ENCODE results near the gene HOXB3.
A peak's percentile ranks its signal among the peaks of the same experiment; 100 is the strongest.

The HOXB3 gene

DNA sequence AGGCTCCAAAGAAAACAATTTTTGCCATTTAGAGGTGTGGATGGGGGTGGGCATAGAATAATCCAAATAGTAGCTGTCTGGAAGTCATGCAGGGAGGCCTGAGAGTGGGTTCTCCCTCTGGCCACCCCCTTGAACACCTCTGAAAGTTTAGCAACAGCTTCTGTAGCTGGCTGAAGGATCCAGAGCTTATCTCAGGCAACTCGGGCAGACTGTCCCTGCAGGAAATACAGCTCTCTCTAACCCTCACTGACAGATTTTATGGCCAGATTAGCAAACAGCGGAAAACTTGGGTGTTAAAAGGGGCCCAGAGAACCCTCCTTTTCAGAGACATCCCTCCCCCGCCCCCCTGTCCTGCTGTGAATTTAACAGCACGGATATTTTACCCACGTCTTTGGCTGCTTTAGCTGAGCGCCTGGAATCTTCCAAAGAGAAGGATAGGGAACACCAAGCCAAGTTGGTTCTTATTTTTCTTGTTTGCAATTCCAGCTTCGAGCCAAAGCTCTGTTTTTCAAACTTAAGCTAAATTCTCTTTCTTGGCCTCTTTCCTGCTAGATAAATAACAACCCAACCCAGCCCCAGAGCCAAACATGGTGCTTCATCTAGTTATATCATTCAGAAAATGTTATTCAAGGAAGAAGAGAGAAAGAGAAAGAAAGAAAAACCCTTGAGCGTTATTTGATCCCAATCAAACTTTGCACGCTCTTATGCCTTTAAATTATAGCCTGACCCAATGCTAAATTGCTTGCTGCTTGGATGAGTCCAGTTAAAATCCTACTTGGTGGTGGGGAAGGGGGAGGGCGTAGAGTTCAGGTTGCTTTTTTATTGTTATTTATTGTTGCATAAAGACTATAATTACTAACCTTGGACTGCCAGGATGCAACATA, 42.9 kb downstream of the HOXB3 start (continued):
- TF ChIP-seq, protein P1, sequence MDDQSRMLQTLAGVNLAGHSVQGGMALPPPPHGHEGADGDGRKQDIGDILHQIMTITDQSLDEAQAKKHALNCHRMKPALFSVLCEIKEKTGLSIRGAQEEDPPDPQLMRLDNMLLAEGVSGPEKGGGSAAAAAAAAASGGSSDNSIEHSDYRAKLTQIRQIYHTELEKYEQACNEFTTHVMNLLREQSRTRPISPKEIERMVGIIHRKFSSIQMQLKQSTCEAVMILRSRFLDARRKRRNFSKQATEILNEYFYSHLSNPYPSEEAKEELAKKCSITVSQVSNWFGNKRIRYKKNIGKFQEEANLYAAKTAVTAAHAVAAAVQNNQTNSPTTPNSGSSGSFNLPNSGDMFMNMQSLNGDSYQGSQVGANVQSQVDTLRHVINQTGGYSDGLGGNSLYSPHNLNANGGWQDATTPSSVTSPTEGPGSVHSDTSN (CRISPR knock-in tag; IDR thresholded peaks at IDR 0.05), result no peak
- no peak for TF ChIP-seq ZNF530 (tag by site-specific recombination; IDR thresholded peaks at IDR 0.05; ENCODE audit: low read depth)
- 0 out of 2 replicates have a peak, but pooled peaks have one; percentile 29 for TF ChIP-seq ZNF391 (tag by site-specific recombination; IDR thresholded peaks at IDR 0.05; ENCODE audit: borderline replicate concordance, low read depth)
- no peak for TF ChIP-seq RBAK (tag by site-specific recombination; IDR thresholded peaks at IDR 0.05)
- TF ChIP-seq ZNF596 (tag by site-specific recombination; IDR thresholded peaks at IDR 0.05), result peak; percentile 93
- TF ChIP-seq, protein P2, sequence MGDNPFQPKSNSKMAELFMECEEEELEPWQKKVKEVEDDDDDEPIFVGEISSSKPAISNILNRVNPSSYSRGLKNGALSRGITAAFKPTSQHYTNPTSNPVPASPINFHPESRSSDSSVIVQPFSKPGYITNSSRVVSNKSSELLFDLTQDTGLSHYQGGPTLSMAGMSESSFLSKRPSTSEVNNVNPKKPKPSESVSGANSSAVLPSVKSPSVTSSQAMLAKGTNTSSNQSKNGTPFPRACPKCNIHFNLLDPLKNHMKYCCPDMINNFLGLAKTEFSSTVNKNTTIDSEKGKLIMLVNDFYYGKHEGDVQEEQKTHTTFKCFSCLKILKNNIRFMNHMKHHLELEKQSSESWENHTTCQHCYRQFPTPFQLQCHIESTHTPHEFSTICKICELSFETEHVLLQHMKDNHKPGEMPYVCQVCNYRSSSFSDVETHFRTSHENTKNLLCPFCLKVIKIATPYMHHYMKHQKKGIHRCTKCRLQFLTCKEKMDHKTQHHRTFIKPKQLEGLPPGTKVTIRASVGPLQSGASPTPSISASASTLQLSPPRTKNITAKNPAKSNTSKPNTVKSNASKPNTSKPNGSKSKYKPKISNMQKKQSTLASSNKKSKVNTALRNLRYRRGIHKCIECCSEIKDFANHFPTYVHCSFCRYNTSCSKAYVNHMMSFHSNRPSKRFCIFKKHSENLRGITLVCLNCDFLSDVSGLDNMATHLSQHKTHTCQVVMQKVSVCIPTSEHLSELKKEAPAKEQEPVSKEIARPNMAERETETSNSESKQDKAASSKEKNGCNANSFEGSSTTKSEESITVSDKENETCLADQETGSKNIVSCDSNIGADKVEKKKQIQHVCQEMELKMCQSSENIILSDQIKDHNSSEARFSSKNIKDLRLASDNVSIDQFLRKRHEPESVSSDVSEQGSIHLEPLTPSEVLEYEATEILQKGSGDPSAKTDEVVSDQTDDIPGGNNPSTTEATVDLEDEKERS (tag by site-specific recombination; IDR thresholded peaks at IDR 0.05), result no peak
- TF ChIP-seq, protein P3, sequence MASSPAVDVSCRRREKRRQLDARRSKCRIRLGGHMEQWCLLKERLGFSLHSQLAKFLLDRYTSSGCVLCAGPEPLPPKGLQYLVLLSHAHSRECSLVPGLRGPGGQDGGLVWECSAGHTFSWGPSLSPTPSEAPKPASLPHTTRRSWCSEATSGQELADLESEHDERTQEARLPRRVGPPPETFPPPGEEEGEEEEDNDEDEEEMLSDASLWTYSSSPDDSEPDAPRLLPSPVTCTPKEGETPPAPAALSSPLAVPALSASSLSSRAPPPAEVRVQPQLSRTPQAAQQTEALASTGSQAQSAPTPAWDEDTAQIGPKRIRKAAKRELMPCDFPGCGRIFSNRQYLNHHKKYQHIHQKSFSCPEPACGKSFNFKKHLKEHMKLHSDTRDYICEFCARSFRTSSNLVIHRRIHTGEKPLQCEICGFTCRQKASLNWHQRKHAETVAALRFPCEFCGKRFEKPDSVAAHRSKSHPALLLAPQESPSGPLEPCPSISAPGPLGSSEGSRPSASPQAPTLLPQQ (tag by site-specific recombination; IDR thresholded peaks at IDR 0.05), result peak; percentile 85
- TF ChIP-seq ZNF112 (tag by site-specific recombination; IDR thresholded peaks at IDR 0.05), result no peak
- TF ChIP-seq, protein P4, sequence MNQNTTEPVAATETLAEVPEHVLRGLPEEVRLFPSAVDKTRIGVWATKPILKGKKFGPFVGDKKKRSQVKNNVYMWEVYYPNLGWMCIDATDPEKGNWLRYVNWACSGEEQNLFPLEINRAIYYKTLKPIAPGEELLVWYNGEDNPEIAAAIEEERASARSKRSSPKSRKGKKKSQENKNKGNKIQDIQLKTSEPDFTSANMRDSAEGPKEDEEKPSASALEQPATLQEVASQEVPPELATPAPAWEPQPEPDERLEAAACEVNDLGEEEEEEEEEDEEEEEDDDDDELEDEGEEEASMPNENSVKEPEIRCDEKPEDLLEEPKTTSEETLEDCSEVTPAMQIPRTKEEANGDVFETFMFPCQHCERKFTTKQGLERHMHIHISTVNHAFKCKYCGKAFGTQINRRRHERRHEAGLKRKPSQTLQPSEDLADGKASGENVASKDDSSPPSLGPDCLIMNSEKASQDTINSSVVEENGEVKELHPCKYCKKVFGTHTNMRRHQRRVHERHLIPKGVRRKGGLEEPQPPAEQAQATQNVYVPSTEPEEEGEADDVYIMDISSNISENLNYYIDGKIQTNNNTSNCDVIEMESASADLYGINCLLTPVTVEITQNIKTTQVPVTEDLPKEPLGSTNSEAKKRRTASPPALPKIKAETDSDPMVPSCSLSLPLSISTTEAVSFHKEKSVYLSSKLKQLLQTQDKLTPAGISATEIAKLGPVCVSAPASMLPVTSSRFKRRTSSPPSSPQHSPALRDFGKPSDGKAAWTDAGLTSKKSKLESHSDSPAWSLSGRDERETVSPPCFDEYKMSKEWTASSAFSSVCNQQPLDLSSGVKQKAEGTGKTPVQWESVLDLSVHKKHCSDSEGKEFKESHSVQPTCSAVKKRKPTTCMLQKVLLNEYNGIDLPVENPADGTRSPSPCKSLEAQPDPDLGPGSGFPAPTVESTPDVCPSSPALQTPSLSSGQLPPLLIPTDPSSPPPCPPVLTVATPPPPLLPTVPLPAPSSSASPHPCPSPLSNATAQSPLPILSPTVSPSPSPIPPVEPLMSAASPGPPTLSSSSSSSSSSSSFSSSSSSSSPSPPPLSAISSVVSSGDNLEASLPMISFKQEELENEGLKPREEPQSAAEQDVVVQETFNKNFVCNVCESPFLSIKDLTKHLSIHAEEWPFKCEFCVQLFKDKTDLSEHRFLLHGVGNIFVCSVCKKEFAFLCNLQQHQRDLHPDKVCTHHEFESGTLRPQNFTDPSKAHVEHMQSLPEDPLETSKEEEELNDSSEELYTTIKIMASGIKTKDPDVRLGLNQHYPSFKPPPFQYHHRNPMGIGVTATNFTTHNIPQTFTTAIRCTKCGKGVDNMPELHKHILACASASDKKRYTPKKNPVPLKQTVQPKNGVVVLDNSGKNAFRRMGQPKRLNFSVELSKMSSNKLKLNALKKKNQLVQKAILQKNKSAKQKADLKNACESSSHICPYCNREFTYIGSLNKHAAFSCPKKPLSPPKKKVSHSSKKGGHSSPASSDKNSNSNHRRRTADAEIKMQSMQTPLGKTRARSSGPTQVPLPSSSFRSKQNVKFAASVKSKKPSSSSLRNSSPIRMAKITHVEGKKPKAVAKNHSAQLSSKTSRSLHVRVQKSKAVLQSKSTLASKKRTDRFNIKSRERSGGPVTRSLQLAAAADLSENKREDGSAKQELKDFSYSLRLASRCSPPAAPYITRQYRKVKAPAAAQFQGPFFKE (tag by site-specific recombination; IDR thresholded peaks at IDR 0.05; ENCODE audit: borderline replicate concordance), result no peak
- peak; percentile 93 for TF ChIP-seq ZBTB20 (tag by site-specific recombination; IDR thresholded peaks at IDR 0.05)
- no peak for TF ChIP-seq ZNF324 (tag by site-specific recombination; IDR thresholded peaks at IDR 0.05)
- TF ChIP-seq YY1 (tag by site-specific recombination; IDR thresholded peaks at IDR 0.05), result no peak
- TF ChIP-seq KLF1 (tag by site-specific recombination; IDR thresholded peaks at IDR 0.05), result peak; percentile 62
- TF ChIP-seq ZNF404 (tag by site-specific recombination; IDR thresholded peaks at IDR 0.05), result no peak
- no peak for TF ChIP-seq ZNF426 (tag by site-specific recombination; IDR thresholded peaks at IDR 0.05)
- no peak for TF ChIP-seq ZNF292 (tag by site-specific recombination; IDR thresholded peaks at IDR 0.05; ENCODE audit: borderline replicate concordance, low read depth)
- no peak for TF ChIP-seq ZNF169 (tag by site-specific recombination; IDR thresholded peaks at IDR 0.05)
- peak; percentile 68; the same call in 1 of the 2 replicates for TF ChIP-seq GLI2 (tag by site-specific recombination; IDR thresholded peaks at IDR 0.05; ENCODE audit: borderline replicate concordance, low read depth)
- TF ChIP-seq ZNF423 (tag by site-specific recombination; IDR thresholded peaks at IDR 0.05), result peak; percentile 76; the same call in 1 of the 2 replicates
- no peak for TF ChIP-seq ZNF140 (tag by site-specific recombination; IDR thresholded peaks at IDR 0.05)
- TF ChIP-seq ZNF514 (tag by site-specific recombination; IDR thresholded peaks at IDR 0.05), result no peak
- TF ChIP-seq BCL11A (tag by site-specific recombination; IDR thresholded peaks at IDR 0.05; ENCODE audit: low read depth), result peak; percentile 55; the same call in 1 of the 2 replicates
- TF ChIP-seq FEZF1 (tag by site-specific recombination; IDR thresholded peaks at IDR 0.05), result peak; percentile 97
- TF ChIP-seq, protein P5, sequence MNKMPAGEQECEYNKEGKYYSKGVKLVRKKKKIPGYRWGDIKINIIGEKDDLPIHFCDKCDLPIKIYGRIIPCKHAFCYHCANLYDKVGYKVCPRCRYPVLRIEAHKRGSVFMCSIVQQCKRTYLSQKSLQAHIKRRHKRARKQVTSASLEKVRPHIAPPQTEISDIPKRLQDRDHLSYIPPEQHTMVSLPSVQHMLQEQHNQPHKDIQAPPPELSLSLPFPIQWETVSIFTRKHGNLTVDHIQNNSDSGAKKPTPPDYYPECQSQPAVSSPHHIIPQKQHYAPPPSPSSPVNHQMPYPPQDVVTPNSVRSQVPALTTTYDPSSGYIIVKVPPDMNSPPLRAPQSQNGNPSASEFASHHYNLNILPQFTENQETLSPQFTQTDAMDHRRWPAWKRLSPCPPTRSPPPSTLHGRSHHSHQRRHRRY (tag by site-specific recombination; IDR thresholded peaks at IDR 0.05), result no peak
- no peak for TF ChIP-seq ZNF223 (tag by site-specific recombination; IDR thresholded peaks at IDR 0.05)
- TF ChIP-seq ZNF19 (tag by site-specific recombination; IDR thresholded peaks at IDR 0.05; ENCODE audit: low read depth), result no peak

Measured in HEK293 (cell line).